K562 (cell line): Measurements from ENCODE around the gene HMGXB3. TPM values are rescaled to one million over a fixed set of nuclear protein-coding genes. Genes with fewer than 3 reads are reported as not detected.

ENCODE experiments used
- ADNP ChIP-seq: fragments of 200-800 bp; sonication (Bioruptor generic); IDR thresholded peaks from 2 replicates; pipeline ENCODE4 v1.6.1; 2016; ENCODE audit warnings: missing genetic modification characterization, missing compliant biosample characterization
- ELF1 ChIP-seq: fragments of 200-800 bp; sonication (Bioruptor generic); IDR thresholded peaks from 2 replicates; pipeline ENCODE4 v1.6.1; 2016; ENCODE audit warnings: missing genetic modification characterization, missing compliant biosample characterization
- GTF2B ChIP-seq: IDR thresholded peaks from 2 replicates; pipeline ENCODE4 v1.6.1; 2011; ENCODE audit not compliant: insufficient read length; ENCODE audit errors: extremely low read depth
- MTA3 ChIP-seq: fragments of 450-650 bp; formaldehyde crosslinking; IDR thresholded peaks from 2 replicates; pipeline ENCODE4 v1.6.1; 2017; ENCODE audit warnings: mild to moderate bottlenecking, borderline replicate concordance
- PHF8 ChIP-seq: fragments of 200-600 bp; sonication (generic); IDR thresholded peaks from 2 replicates; pipeline ENCODE4 v1.6.1; 2012; ENCODE audit warnings: mixed run types, mild to moderate bottlenecking, inconsistent platforms, low read length, moderate library complexity, borderline replicate concordance
- PKNOX1 ChIP-seq: fragments of 450-650 bp; IDR thresholded peaks from 2 replicates; pipeline ENCODE4 v1.6.1; 2016
- POLR3G ChIP-seq: IDR thresholded peaks from 2 replicates; pipeline ENCODE4 v1.6.1; 2011; ENCODE audit not compliant: insufficient read length, insufficient replicate concordance; ENCODE audit errors: extremely low read depth
- RAD21 ChIP-seq, 2 experiments: fragments of 250-450 bp in 1 of 2; fragments of 450-650 bp in 1 of 2; sonication (Bioruptor Pico) in 1 of 2; formaldehyde crosslinking in 1 of 2; IDR thresholded peaks in 1 of 2; conservative IDR thresholded peaks in 1 of 2; 2 replicates each; pipeline versions ENCODE4 v1.4.0 to v1.8.0; 2020 to 2022; ENCODE audit warnings: mild to moderate bottlenecking in 2 of 2, moderate library complexity in 1 of 2
- RAD51 ChIP-seq: fragments of 450-650 bp; IDR thresholded peaks from 2 replicates; pipeline ENCODE4 v1.7.1; 2016; ENCODE audit warnings: low read depth, mild to moderate bottlenecking, borderline replicate concordance
- RBM14 ChIP-seq: fragments of 200-400 bp; formaldehyde crosslinking; IDR thresholded peaks from 2 replicates; pipeline ENCODE4 v1.6.1; 2018; ENCODE audit warnings: low read depth, mild to moderate bottlenecking, low read length, moderate library complexity, borderline replicate concordance; ENCODE audit not compliant: insufficient read depth
- TFAP4 ChIP-seq: sonication (generic); formaldehyde crosslinking; IDR thresholded peaks from 2 replicates; pipeline ENCODE4 v1.8.0; 2022; ENCODE audit warnings: missing genetic modification reagents, mild to moderate bottlenecking, moderate library complexity, borderline replicate concordance
- ZBTB33 ChIP-seq: sonication (generic); formaldehyde crosslinking; IDR thresholded peaks from 2 replicates; pipeline ENCODE4 v1.8.1; 2023; ENCODE audit warnings: mild to moderate bottlenecking, missing genetic modification reagents
- ZEB2 ChIP-seq: fragments of 450-650 bp; IDR thresholded peaks from 2 replicates; pipeline ENCODE4 v1.6.1; 2016
- ZNF280A ChIP-seq: fragments of 450-650 bp; IDR thresholded peaks from 2 replicates; pipeline ENCODE4 v1.6.1; 2018; ENCODE audit warnings: mild to moderate bottlenecking, low read depth; ENCODE audit not compliant: partially characterized antibody
- ZNF445 ChIP-seq: fragments of 250-450 bp; sonication (Bioruptor Pico); IDR thresholded peaks from 2 replicates; pipeline ENCODE4 v1.4.0; 2020; ENCODE audit warnings: low read depth, mild to moderate bottlenecking, moderate library complexity
- ZNF76 ChIP-seq: fragments of 250-450 bp; sonication (Bioruptor Pico); IDR thresholded peaks from 2 replicates; pipeline ENCODE4 v1.4.0; 2020; ENCODE audit warnings: mild to moderate bottlenecking, moderate library complexity, borderline replicate concordance
- polyA plus RNA-seq, 8 experiments: library from polyadenylated mRNA; depleted of rRNA in 4 of 8; stranded (reverse) in 5 of 8; unstranded in 3 of 8; fragments of >200 nt; fragmentation: Nextera tagmentation in 2 of 8; fragmentation: Illumina TruSeq in 1 of 8; extraction: Ambion mirVana in 2 of 8; extraction: Trizol in 1 of 8; gene quantifications; 2 replicates each; pipeline versions ENCODE4 v1.2.1 to v1.2.3, GENCODE V29; 2011 to 2014; ENCODE audit warnings: inconsistent platforms in 1 of 8, missing spikeins in 1 of 8
- total RNA-seq, 7 experiments: library from RNA; depleted of rRNA in 6 of 7; stranded (reverse); fragments of >200 nt in 6 of 7; fragmentation: Illumina TruSeq in 2 of 7; extraction: Trizol in 2 of 7; gene quantifications; 2 replicates each; pipeline versions ENCODE4 v1.2.1 to v1.2.3, GENCODE V29; 2011 to 2021; ENCODE audit warnings: low replicate concordance in 1 of 7

The HMGXB3 gene
- total and polyA plus RNA-seq, 9 of the 15 experiments (the other 6 are each of a cell fraction or from before 2014, with no cell fraction given), result 1.8 to 44.1 (median 32.2) TPM

GRCh38 chr5:150045549-150045948 is 45.0 kb downstream of the HMGXB3 start (continued):
- TF ChIP-seq TFAP4 (CRISPR knock-in tag) (no peak), POLR3G (no peak), ELF1 (tag) (no peak), PHF8 (no peak), ZNF445 (CRISPR knock-in tag) (no peak), RBM14 (no peak), ZBTB33 (peak; percentile 54; the same call in 1 of the 2 replicates), PKNOX1 (no peak), MTA3 (no peak), ZNF280A (no peak), ZNF76 (CRISPR knock-in tag) (no peak), ADNP (tag) (no peak), RAD51 (no peak), GTF2B (no peak), RAD21 (CRISPR knock-in tag; conservative IDR thresholded peaks at IDR 0.05 in 1 of 2, IDR thresholded peaks at IDR 0.05 in 1 of 2) (peak in 1 of 2 experiments; percentile 48; a peak in 2 of 4 replicates), ZEB2 (no peak)
